Smooth muscle cell (in vitro differentiated cells): Measurements from ENCODE around the gene TTC23L. TPM values are rescaled to one million over a fixed set of nuclear protein-coding genes. Genes with fewer than 3 reads are reported as not detected.

Source experiments
- DNase-seq: peaks from one replicate; lab custom pipeline; 2025; ENCODE audit not compliant: unreplicated experiment; lab: John Stamatoyannopoulos, UW
- H2AFZ ChIP-seq: fragments of 200-600 bp; sonication (generic); 2 replicates; pipeline ENCODE4 v1.6.0; 2016; ENCODE audit warnings: antibody characterized with exemption, low read depth, mild to moderate bottlenecking
- H3F3A ChIP-seq: fragments of 200-600 bp; sonication (generic); 2 replicates; pipeline ENCODE4 v1.6.0; 2017; ENCODE audit warnings: antibody characterized with exemption, low read depth
- H3K27ac ChIP-seq: fragments of 200-600 bp; sonication (generic); 2 replicates; pipeline ENCODE4 v1.5.1; 2016; ENCODE audit warnings: low read depth, mild to moderate bottlenecking
- H3K27me3 ChIP-seq: fragments of 200-600 bp; sonication (generic); 2 replicates; pipeline ENCODE4 v1.6.1; 2016; ENCODE audit warnings: low read depth, mild to moderate bottlenecking
- H3K36me3 ChIP-seq: fragments of 200-600 bp; sonication (generic); 2 replicates; pipeline ENCODE4 v1.5.1; 2016; ENCODE audit warnings: low read depth
- H3K4me1 ChIP-seq: fragments of 200-600 bp; sonication (generic); 2 replicates; pipeline ENCODE4 v1.5.1; 2016; ENCODE audit warnings: low read depth
- H3K4me2 ChIP-seq: fragments of 200-600 bp; sonication (generic); 2 replicates; pipeline ENCODE4 v1.6.0; 2016; ENCODE audit warnings: mild to moderate bottlenecking
- H3K4me3 ChIP-seq: fragments of 200-600 bp; sonication (generic); 2 replicates; pipeline ENCODE4 v1.5.1; 2016; ENCODE audit warnings: mild to moderate bottlenecking
- H3K79me2 ChIP-seq: fragments of 200-600 bp; sonication (generic); 2 replicates; pipeline ENCODE4 v1.6.0; 2016; ENCODE audit warnings: low read depth, mild to moderate bottlenecking
- H3K9ac ChIP-seq: fragments of 200-600 bp; sonication (generic); 2 replicates; pipeline ENCODE4 v1.6.0; 2016; ENCODE audit warnings: low read depth
- H3K9me3 ChIP-seq: fragments of 200-600 bp; sonication (generic); replicated peaks from 2 replicates; pipeline ENCODE4 v1.5.1; 2016; ENCODE audit warnings: low read depth
- H4K20me1 ChIP-seq: fragments of 200-600 bp; sonication (generic); 2 replicates; pipeline ENCODE4 v1.6.0; 2016; ENCODE audit warnings: low read depth
- WGBS: methylation state at CpG from one replicate; pipeline ENCODE4 v1.1.7; 2016; ENCODE audit warnings: low lambda C conversion rate; 5-methylcytosine and 5-hydroxymethylcytosine counted together
- polyA plus RNA-seq: library from polyadenylated mRNA; unstranded; fragments of >200 nt; fragmentation: Nextera tagmentation; extraction: Ambion mirVana; gene quantifications from 2 replicates; pipeline ENCODE4 v1.2.1, GENCODE V29; 2016
- total RNA-seq: library from RNA; depleted of rRNA; stranded (reverse); fragments of >200 nt; gene quantifications from 2 replicates; pipeline ENCODE4 v1.2.3, GENCODE V29; 2014
- TF ChIP-seq, protein P1 (sequence below): fragments of 200-600 bp; sonication (generic); IDR thresholded peaks from 2 replicates; pipeline ENCODE4 v1.5.1; 2017; ENCODE audit warnings: borderline replicate concordance, mild to moderate bottlenecking, antibody characterized with exemption; ENCODE audit not compliant: insufficient read depth, poor library complexity, severe bottlenecking

The TTC23L gene
- total and polyA plus RNA-seq, 2 experiments from 2014 or later, result 0.04 to 0.08 TPM

DNA sequence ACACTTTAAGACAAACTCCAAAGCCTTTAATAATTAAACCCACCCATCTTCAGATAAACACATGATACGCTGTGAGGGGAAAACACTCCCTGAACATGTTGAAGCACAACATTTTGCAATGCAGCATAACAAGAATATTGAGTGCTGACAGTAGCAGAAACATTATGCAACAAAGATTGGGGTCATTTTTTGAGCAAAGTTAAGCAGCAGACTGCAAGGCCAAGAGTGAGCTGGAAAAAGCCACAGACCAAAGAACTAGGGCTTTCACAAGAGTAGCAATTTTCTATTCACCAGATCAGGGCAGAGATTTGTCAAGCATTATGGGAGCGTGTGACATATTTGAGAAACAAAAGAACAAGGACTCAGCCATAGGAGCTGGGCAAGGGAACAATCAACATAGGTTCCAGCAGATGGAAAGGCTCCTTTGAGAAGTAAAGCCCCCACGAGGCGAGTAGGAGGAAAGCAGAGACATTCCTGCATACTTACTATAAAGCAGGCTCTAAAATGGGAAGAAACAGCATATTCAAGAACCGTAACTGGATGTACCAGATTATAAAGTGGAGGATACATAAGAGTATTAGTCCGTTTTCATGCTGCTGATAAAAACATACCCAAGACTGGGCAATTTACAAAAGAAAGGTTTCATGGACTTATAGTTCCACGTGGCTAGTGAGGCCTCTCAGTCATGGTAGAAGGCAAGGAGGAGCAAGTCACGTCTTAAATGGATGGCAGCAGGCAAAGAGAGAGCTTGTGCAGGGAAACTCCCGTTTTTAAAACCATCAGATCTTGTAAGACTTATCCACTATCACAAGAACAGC is 4.8 kb upstream of the TTC23L start:
- Histone ChIP-seq H3K27me3 (no peaks in the 10 kb centered on the region), H3K36me3 (peaks cover 24% of the 10 kb centered on the region), H3K9me3 (no peaks in the 10 kb centered on the region), H3K27ac (peak overlapping the region; percentile 18), H3K79me2 (no peaks in the 10 kb centered on the region), H2AFZ (no peak overlapping the region), H3K4me1 (no peaks in the 10 kb centered on the region), H3K4me2 (no peak overlapping the region), H4K20me1 (no peaks in the 10 kb centered on the region), H3F3A (peaks cover 55% of the 10 kb centered on the region), H3K4me3 (no peak overlapping the region), H3K9ac (no peak overlapping the region)
- TF ChIP-seq, protein P1, sequence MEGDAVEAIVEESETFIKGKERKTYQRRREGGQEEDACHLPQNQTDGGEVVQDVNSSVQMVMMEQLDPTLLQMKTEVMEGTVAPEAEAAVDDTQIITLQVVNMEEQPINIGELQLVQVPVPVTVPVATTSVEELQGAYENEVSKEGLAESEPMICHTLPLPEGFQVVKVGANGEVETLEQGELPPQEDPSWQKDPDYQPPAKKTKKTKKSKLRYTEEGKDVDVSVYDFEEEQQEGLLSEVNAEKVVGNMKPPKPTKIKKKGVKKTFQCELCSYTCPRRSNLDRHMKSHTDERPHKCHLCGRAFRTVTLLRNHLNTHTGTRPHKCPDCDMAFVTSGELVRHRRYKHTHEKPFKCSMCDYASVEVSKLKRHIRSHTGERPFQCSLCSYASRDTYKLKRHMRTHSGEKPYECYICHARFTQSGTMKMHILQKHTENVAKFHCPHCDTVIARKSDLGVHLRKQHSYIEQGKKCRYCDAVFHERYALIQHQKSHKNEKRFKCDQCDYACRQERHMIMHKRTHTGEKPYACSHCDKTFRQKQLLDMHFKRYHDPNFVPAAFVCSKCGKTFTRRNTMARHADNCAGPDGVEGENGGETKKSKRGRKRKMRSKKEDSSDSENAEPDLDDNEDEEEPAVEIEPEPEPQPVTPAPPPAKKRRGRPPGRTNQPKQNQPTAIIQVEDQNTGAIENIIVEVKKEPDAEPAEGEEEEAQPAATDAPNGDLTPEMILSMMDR, result no peak
- WGBS, result 69% methylated on average over 9 of the region's 9 CpGs
- DNase-seq, result no peak

DNA sequence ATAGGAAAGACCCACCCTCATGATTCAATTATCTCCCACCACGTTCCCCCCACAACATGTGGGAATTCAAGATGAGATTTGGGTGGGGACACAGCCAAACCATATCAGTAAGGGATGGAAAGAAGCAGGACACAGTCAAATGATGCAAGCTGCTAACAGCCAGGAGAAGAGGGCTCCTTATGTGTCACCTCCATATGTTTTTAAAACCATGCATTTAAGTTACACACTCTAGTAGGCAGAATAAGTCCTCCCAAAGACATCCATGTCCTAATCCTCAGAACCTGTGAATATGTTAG is 4.2 kb upstream of the TTC23L start:
- Histone ChIP-seq H2AFZ (no peak overlapping the region), H4K20me1 (no peaks in the 10 kb centered on the region), H3K27ac (no peak overlapping the region), H3K36me3 (peaks cover 21% of the 10 kb centered on the region), H3K9me3 (no peaks in the 10 kb centered on the region), H3K9ac (no peak overlapping the region), H3K27me3 (no peaks in the 10 kb centered on the region), H3K4me2 (no peak overlapping the region), H3K4me1 (no peaks in the 10 kb centered on the region), H3F3A (peaks cover 55% of the 10 kb centered on the region), H3K4me3 (no peak overlapping the region), H3K79me2 (no peaks in the 10 kb centered on the region)
- no peak for DNase-seq
- WGBS, result 87% methylated on average over 1 of the region's 1 CpG
- TF ChIP-seq, protein P1, result no peak

DNA sequence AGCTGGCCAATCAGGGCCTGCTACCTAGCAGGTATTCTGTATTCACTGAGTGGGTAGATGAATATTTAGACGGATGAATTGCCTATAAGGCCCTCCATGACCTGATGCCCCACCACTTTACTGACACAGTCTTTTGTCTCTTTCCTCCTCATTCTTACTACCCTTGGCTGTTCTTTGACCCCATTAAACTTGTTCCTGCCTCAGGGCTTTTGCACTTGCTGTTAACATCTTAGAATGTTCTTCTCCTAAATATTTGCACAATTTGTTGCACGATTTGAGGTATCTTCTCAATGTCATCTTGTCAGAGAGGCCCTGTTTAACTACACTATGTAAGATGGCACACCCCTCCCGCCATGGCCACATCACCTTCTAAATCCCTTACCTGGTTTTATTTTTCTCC is 3.3 kb upstream of the TTC23L start:
- no peaks in the 10 kb centered on the region for H3K4me1 ChIP-seq
- H3K4me2 ChIP-seq, result no peak overlapping the region
- H3K4me3 ChIP-seq, result no peak overlapping the region
- H3F3A ChIP-seq, result peaks cover 55% of the 10 kb centered on the region
- H2AFZ ChIP-seq, result no peak overlapping the region
- 92% methylated on average over 3 of the region's 3 CpGs for WGBS
- H3K36me3 ChIP-seq, result peaks cover 16% of the 10 kb centered on the region
- H3K9me3 ChIP-seq, result no peaks in the 10 kb centered on the region
- H3K79me2 ChIP-seq, result no peaks in the 10 kb centered on the region
- no peaks in the 10 kb centered on the region for H4K20me1 ChIP-seq
- TF ChIP-seq, protein P1, result no peak
- DNase-seq, result no peak
- H3K27ac ChIP-seq, result no peak overlapping the region
- no peak overlapping the region for H3K9ac ChIP-seq
- H3K27me3 ChIP-seq, result no peaks in the 10 kb centered on the region

DNA sequence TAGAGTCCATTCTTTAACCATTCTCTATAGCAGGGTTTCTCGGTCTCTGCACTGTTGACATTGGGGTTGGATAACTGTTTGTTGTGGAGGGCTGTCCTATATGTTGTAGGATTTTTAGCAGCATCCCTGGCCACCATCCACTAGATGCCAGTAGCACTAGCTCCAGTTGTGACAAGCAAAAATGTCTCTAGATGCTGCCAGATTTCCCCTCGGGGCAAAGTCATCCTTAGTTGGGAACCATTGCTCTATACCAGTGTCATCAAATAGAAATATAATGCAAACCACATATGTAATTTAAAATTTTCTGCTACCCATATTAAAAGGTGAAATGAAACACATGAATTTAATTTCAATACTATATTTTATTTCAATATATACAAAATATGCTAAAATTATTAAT is 2.9 kb downstream of the TTC23L start:
- Histone ChIP-seq H3K4me1 (no peaks in the 10 kb centered on the region), H3K27me3 (no peaks in the 10 kb centered on the region), H3K27ac (no peak overlapping the region), H4K20me1 (no peaks in the 10 kb centered on the region), H3K9me3 (no peaks in the 10 kb centered on the region), H3K4me2 (no peak overlapping the region), H3K9ac (no peak overlapping the region), H3F3A (peaks cover 10% of the 10 kb centered on the region), H3K36me3 (no peaks in the 10 kb centered on the region), H3K4me3 (no peak overlapping the region), H2AFZ (no peak overlapping the region), H3K79me2 (no peaks in the 10 kb centered on the region)
- WGBS, result 93% methylated on average over 2 of the region's 2 CpGs
- TF ChIP-seq, protein P1, result no peak
- DNase-seq, result no peak
